Progenitor cell of endocrine pancreas (in vitro differentiated cells): ENCODE results near the gene KLK5. TPM values are rescaled to one million over a fixed set of nuclear protein-coding genes. Genes with fewer than 3 reads are reported as not detected.

Experiments used
- DNase-seq: peaks from one replicate; pipeline ENCODE4 v3.0.0; 2021; ENCODE audit warnings: low spot score; ENCODE audit not compliant: unreplicated experiment
- H3K27ac Mint-ChIP-seq: 2 replicates; pipeline ENCODE4 v1.8.0; 2021; ENCODE audit warnings: mild to moderate bottlenecking, moderate library complexity, mixed read lengths
- H3K27me3 Mint-ChIP-seq: 2 replicates; pipeline ENCODE4 v1.8.0; 2021; ENCODE audit warnings: mixed read lengths
- H3K36me3 Mint-ChIP-seq: 2 replicates; pipeline ENCODE4 v1.8.0; 2022; ENCODE audit warnings: mixed read lengths; ENCODE audit not compliant: insufficient read depth
- H3K4me1 Mint-ChIP-seq: 2 replicates; pipeline ENCODE4 v1.8.0; 2021; ENCODE audit warnings: low read depth, mixed read lengths
- H3K4me3 Mint-ChIP-seq: 2 replicates; pipeline ENCODE4 v1.8.0; 2021; ENCODE audit warnings: low read depth, mild to moderate bottlenecking, moderate library complexity, mixed read lengths
- H3K9me3 Mint-ChIP-seq: 2 replicates; pipeline ENCODE4 v1.8.0; 2021; ENCODE audit warnings: low read depth, mixed read lengths
- total RNA-seq: library from RNA; stranded (reverse); gene quantifications from 2 replicates; pipeline ENCODE4 v1.2.1, GENCODE V29; 2021
- TF ChIP-seq, protein P1 (sequence below): fragments of 200-600 bp; sonication (generic); IDR thresholded peaks from one replicate; pipeline ENCODE4 v1.5.0; 2021; ENCODE audit warnings: antibody characterized with exemption, mild to moderate bottlenecking; ENCODE audit not compliant: unreplicated experiment

Gene KLK5
- total RNA-seq, 1 donor from 2014 or later: not detected

DNA sequence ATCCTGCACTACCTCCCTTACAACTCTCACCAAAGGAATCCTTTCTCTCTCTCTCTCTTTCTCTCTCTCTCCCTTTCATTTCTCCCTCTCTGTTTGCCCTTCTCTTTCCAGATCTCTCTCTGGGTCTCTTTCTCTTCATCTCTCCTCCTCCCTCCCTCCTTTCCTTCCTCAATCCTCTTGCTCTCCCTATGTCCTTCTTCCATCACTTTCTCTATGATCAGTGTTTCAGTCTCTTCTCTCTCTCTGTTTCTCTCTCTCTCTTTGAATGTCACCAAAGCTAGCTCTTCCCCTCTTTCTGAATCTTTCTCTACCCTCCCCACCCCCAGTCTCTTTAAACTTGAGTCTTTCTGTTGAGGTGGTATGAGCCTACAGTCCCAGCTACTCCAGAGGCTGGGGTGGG is 21.8 kb downstream of the KLK5 start:
- TF ChIP-seq, protein P1, sequence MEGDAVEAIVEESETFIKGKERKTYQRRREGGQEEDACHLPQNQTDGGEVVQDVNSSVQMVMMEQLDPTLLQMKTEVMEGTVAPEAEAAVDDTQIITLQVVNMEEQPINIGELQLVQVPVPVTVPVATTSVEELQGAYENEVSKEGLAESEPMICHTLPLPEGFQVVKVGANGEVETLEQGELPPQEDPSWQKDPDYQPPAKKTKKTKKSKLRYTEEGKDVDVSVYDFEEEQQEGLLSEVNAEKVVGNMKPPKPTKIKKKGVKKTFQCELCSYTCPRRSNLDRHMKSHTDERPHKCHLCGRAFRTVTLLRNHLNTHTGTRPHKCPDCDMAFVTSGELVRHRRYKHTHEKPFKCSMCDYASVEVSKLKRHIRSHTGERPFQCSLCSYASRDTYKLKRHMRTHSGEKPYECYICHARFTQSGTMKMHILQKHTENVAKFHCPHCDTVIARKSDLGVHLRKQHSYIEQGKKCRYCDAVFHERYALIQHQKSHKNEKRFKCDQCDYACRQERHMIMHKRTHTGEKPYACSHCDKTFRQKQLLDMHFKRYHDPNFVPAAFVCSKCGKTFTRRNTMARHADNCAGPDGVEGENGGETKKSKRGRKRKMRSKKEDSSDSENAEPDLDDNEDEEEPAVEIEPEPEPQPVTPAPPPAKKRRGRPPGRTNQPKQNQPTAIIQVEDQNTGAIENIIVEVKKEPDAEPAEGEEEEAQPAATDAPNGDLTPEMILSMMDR: no peak
- H3K9me3 Mint-ChIP-seq: no peaks in the 10 kb centered on the region
- H3K27me3 Mint-ChIP-seq: peaks cover 51% of the 10 kb centered on the region
- no peak overlapping the region for H3K4me3 Mint-ChIP-seq
- H3K4me1 Mint-ChIP-seq: no peaks in the 10 kb centered on the region
- H3K36me3 Mint-ChIP-seq: no peaks in the 10 kb centered on the region
- no peak overlapping the region for H3K27ac Mint-ChIP-seq
- no peak for DNase-seq

- DNase-seq: no peak
- H3K27ac Mint-ChIP-seq: no peak overlapping the region
- no peaks in the 10 kb centered on the region for H3K4me1 Mint-ChIP-seq
- peaks cover 61% of the 10 kb centered on the region for H3K27me3 Mint-ChIP-seq
- no peak overlapping the region for H3K4me3 Mint-ChIP-seq
- H3K36me3 Mint-ChIP-seq: no peaks in the 10 kb centered on the region
- H3K9me3 Mint-ChIP-seq: no peaks in the 10 kb centered on the region
- TF ChIP-seq, protein P1: no peak
These were observed 24.0 kb downstream of the KLK5 start for GRCh38 chr19:50928831-50929230.

GRCh38 chr19:50926144-50926543 is 26.7 kb downstream of the KLK5 start:
- Mint-ChIP-seq H3K27me3 (peaks cover 63% of the 10 kb centered on the region), H3K27ac (no peak overlapping the region), H3K9me3 (no peaks in the 10 kb centered on the region), H3K4me3 (no peak overlapping the region), H3K36me3 (no peaks in the 10 kb centered on the region), H3K4me1 (peaks cover 1% of the 10 kb centered on the region)
- DNase-seq: no peak
- TF ChIP-seq, protein P1: no peak

GRCh38 chr19:50925734-50926133 is 27.1 kb downstream of the KLK5 start:
- Mint-ChIP-seq H3K9me3 (no peaks in the 10 kb centered on the region), H3K4me1 (peaks cover 1% of the 10 kb centered on the region), H3K4me3 (no peak overlapping the region), H3K36me3 (no peaks in the 10 kb centered on the region), H3K27ac (no peak overlapping the region), H3K27me3 (peaks cover 60% of the 10 kb centered on the region)
- DNase-seq: no peak
- TF ChIP-seq, protein P1: no peak

DNA sequence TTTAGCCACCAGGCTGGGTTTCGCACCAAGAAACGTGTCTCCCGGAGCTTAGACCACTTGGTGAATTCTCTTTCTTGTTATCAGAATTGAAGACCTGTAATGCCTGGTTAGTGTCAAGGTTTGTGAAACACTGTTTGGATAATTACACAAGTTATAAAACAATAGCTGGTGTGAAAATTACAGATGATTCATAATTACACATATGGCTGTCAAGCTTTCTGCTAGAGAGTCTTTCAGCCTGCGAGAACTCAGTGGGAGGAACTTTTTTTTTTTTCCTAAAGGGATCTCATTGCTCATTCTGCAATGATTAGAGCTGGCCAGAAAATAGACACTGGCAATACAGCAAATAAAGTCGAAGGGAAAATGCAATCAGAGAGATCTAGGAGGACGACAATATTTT is 28.3 kb downstream of the KLK5 start:
- no peaks in the 10 kb centered on the region for H3K36me3 Mint-ChIP-seq
- H3K27ac Mint-ChIP-seq: no peak overlapping the region
- no peaks in the 10 kb centered on the region for H3K9me3 Mint-ChIP-seq
- TF ChIP-seq, protein P1: no peak
- no peak overlapping the region for H3K4me3 Mint-ChIP-seq
- H3K4me1 Mint-ChIP-seq: peaks cover 1% of the 10 kb centered on the region
- H3K27me3 Mint-ChIP-seq: peaks cover 64% of the 10 kb centered on the region
- no peak for DNase-seq
